Keratinocyte (primary cell): ENCODE results near the gene OR2T1.
"Not testable (repeated sequence)": the region's sequence is repeated elsewhere in the genome, so short reads cannot be mapped to it uniquely, and the experiment has no call there.

Experiments
- CTCF ChIP-seq, 3 experiments: IDR thresholded peaks in 1 of 3; conservative IDR thresholded peaks in 1 of 3; optimal IDR thresholded peaks in 1 of 3; 2 replicates in 2 of 3; 3 replicates in 1 of 3; pipeline versions ENCODE3 to v1.5.1; 2011; ENCODE audit warnings: low read length in 3 of 3, mild to moderate bottlenecking in 3 of 3, moderate library complexity in 2 of 3, control low read depth in 1 of 3, inconsistent platforms in 1 of 3; ENCODE audit not compliant: insufficient read depth in 2 of 3; ENCODE audit errors: extremely low read depth in 1 of 3
- EZH2 ChIP-seq: IDR thresholded peaks from one replicate; pipeline ENCODE4 v1.6.1; 2012; ENCODE audit warnings: inconsistent platforms, mild to moderate bottlenecking, low read length, moderate library complexity

- not testable (repeated sequence) for TF ChIP-seq CTCF (optimal IDR thresholded peaks at IDR 0.05 in 1 of 3, IDR thresholded peaks at IDR 0.05 in 1 of 3, conservative IDR thresholded peaks at IDR 0.05 in 1 of 3; ENCODE audit: extremely low read depth in 1 of 3, insufficient read depth in 2 of 3, low read length in 3 of 3); EZH2
Observed at GRCh38 chr1:248439283-248439682, 36.4 kb downstream of the OR2T1 start.
